Tibial nerve (tissue), 3 donors: ENCODE results near the gene DGKI.

Experiments used
- CTCF ChIP-seq, 5 experiments: fragments of 200-600 bp in 3 of 5; fragments of 450-650 bp in 2 of 5; sonication (generic) in 3 of 5; IDR thresholded peaks; one replicate each; pipeline ENCODE4 v1.5.1; 2016 to 2019; ENCODE audit warnings: antibody characterized with exemption in 5 of 5, mild to moderate bottlenecking in 3 of 5, moderate library complexity in 2 of 5
- POLR2A ChIP-seq, 2 donors: fragments of 450-650 bp; IDR thresholded peaks; one replicate each; pipeline ENCODE4 v1.6.1; 2017; ENCODE audit warnings: antibody characterized with exemption in 2 of 2, mild to moderate bottlenecking in 2 of 2, moderate library complexity in 2 of 2

GRCh38 chr7:137535579-137535978 is 311.2 kb downstream of the DGKI start:
- no peak for TF ChIP-seq POLR2A (IDR thresholded peaks at IDR 0.05)
- TF ChIP-seq CTCF (IDR thresholded peaks at IDR 0.05): no peak
